ENCODE data around the gene LY6G6C.
"Not testable (repeated sequence)": the region's sequence is repeated elsewhere in the genome, so short reads cannot be mapped to it uniquely, and the experiment has no call there.

LY6G6C gene

GRCh38 chr6:31727034-31727716 lies 5.6 kb upstream of the LY6G6C start:
- no peak for DNase-seq (ENCODE audit: low read depth in 1 of 2, low spot score in 1 of 2)

- DNase-seq (ENCODE audit: low read depth in 1 of 2, low spot score in 1 of 2) = no peak
Observed at GRCh38 chr6:31725502-31726350, 4.2 kb upstream of the LY6G6C start.

GRCh38 chr6:31723980-31724691 lies 2.6 kb upstream of the LY6G6C start:
- no peak for DNase-seq (ENCODE audit: low read depth in 1 of 2, low spot score in 1 of 2)

GRCh38 chr6:31723245-31723979 lies 1.9 kb upstream of the LY6G6C start, which contains the start of gene MPIG6B:
MPIG6B (plus strand) TSS chr6:31723373; CDS start chr6:31723384, 11 bp downstream.
- no peak for DNase-seq (ENCODE audit: low read depth in 1 of 2, low spot score in 1 of 2)

- DNase-seq (ENCODE audit: low read depth in 1 of 2, low spot score in 1 of 2) = no peak
Observed at GRCh38 chr6:31722173-31722572, 627 bp upstream of the LY6G6C start.

- DNase-seq (ENCODE audit: low read depth in 1 of 2, low spot score in 1 of 2) = no peak
Observed at GRCh38 chr6:31720196-31720770, 1.3 kb downstream of the LY6G6C start.

- no peak for DNase-seq (ENCODE audit: low read depth in 1 of 2, low spot score in 1 of 2)
Observed at GRCh38 chr6:31719001-31719400, 2.5 kb downstream of the LY6G6C start.

GRCh38 chr6:31718265-31718664 lies 3.3 kb downstream of the LY6G6C start:
- DNase-seq (ENCODE audit: low read depth in 1 of 2, low spot score in 1 of 2) = no peak

GRCh38 chr6:31717499-31718222 lies 3.9 kb downstream of the LY6G6C start:
- no peak for DNase-seq (ENCODE audit: low read depth in 1 of 2, low spot score in 1 of 2)

GRCh38 chr6:31715022-31715958 lies 6.3 kb downstream of the LY6G6C start, which contains the start of gene LY6G6D:
LY6G6D (plus strand) TSS chr6:31715348; CDS start chr6:31715356, 8 bp downstream.
- no peak for DNase-seq (ENCODE audit: low read depth in 1 of 2, low spot score in 1 of 2)

GRCh38 chr6:31713991-31714684 lies 7.4 kb downstream of the LY6G6C start:
- DNase-seq (ENCODE audit: low read depth in 1 of 2, low spot score in 1 of 2) = no peak

- no peak for DNase-seq (ENCODE audit: low read depth in 1 of 2, low spot score in 1 of 2)
Observed at GRCh38 chr6:31713465-31713864, 8.1 kb downstream of the LY6G6C start.

GRCh38 chr6:31712296-31712695 lies 9.2 kb downstream of the LY6G6C start:
- no peak for DNase-seq (ENCODE audit: low read depth in 1 of 2, low spot score in 1 of 2)

GRCh38 chr6:31711233-31711632 lies 10.3 kb downstream of the LY6G6C start:
- no peak for DNase-seq (ENCODE audit: low read depth in 1 of 2, low spot score in 1 of 2)

- DNase-seq (ENCODE audit: low read depth in 1 of 2, low spot score in 1 of 2) = no peak
Observed at GRCh38 chr6:31710523-31711219, 10.9 kb downstream of the LY6G6C start.

GRCh38 chr6:31709157-31709556 lies 12.4 kb downstream of the LY6G6C start:
- not testable (repeated sequence) for DNase-seq (ENCODE audit: low read depth in 1 of 2, low spot score in 1 of 2)

- no peak for DNase-seq (ENCODE audit: low read depth in 1 of 2, low spot score in 1 of 2)
Observed at GRCh38 chr6:31708224-31708623, 13.3 kb downstream of the LY6G6C start.

- no peak for DNase-seq (ENCODE audit: low read depth in 1 of 2, low spot score in 1 of 2)
Observed at GRCh38 chr6:31707701-31708100, 13.8 kb downstream of the LY6G6C start.

All from stimulated activated CD4-positive, alpha-beta T cell treated with anti-CD3 and anti-CD28 coated beads, Interleukin-15, amount 100 ng/mL, for 1 hour (primary cell).